Progenitor cell of endocrine pancreas (in vitro differentiated cells): ENCODE data around the gene ANKS1B. TPM values are rescaled to one million over a fixed set of nuclear protein-coding genes. Genes with fewer than 3 reads are reported as not detected.

Experiments
- DNase-seq: peaks from one replicate; pipeline ENCODE4 v3.0.0; 2021; ENCODE audit warnings: low spot score; ENCODE audit not compliant: unreplicated experiment
- H3K27ac Mint-ChIP-seq: 2 replicates; pipeline ENCODE4 v1.8.0; 2021; ENCODE audit warnings: mild to moderate bottlenecking, moderate library complexity, mixed read lengths
- H3K27me3 Mint-ChIP-seq: 2 replicates; pipeline ENCODE4 v1.8.0; 2021; ENCODE audit warnings: mixed read lengths
- H3K36me3 Mint-ChIP-seq: 2 replicates; pipeline ENCODE4 v1.8.0; 2022; ENCODE audit warnings: mixed read lengths; ENCODE audit not compliant: insufficient read depth
- H3K4me1 Mint-ChIP-seq: 2 replicates; pipeline ENCODE4 v1.8.0; 2021; ENCODE audit warnings: low read depth, mixed read lengths
- H3K4me3 Mint-ChIP-seq: 2 replicates; pipeline ENCODE4 v1.8.0; 2021; ENCODE audit warnings: low read depth, mild to moderate bottlenecking, moderate library complexity, mixed read lengths
- H3K9me3 Mint-ChIP-seq: 2 replicates; pipeline ENCODE4 v1.8.0; 2021; ENCODE audit warnings: low read depth, mixed read lengths
- CTCF ChIP-seq: fragments of 200-600 bp; sonication (generic); IDR thresholded peaks from one replicate; pipeline ENCODE4 v1.5.0; 2021; ENCODE audit warnings: antibody characterized with exemption, mild to moderate bottlenecking; ENCODE audit not compliant: unreplicated experiment
- total RNA-seq: library from RNA; stranded (reverse); gene quantifications from 2 replicates; pipeline ENCODE4 v1.2.1, GENCODE V29; 2021

The ANKS1B gene
- total RNA-seq, 1 donor from 2014 or later, result 10.1 TPM

- H3K36me3 Mint-ChIP-seq, result no peaks in the 10 kb centered on the region
- no peak for DNase-seq
- no peaks in the 10 kb centered on the region for H3K4me1 Mint-ChIP-seq
- H3K27ac Mint-ChIP-seq, result no peak overlapping the region
- TF ChIP-seq CTCF, result no peak
- no peaks in the 10 kb centered on the region for H3K27me3 Mint-ChIP-seq
- H3K9me3 Mint-ChIP-seq, result no peaks in the 10 kb centered on the region
- no peak overlapping the region for H3K4me3 Mint-ChIP-seq
Observed at GRCh38 chr12:99122959-99123358, 861.8 kb downstream of the ANKS1B start.

- H3K9me3 Mint-ChIP-seq, result no peaks in the 10 kb centered on the region
- DNase-seq, result no peak
- H3K36me3 Mint-ChIP-seq, result no peaks in the 10 kb centered on the region
- H3K4me3 Mint-ChIP-seq, result no peak overlapping the region
- H3K27me3 Mint-ChIP-seq, result no peaks in the 10 kb centered on the region
- no peaks in the 10 kb centered on the region for H3K4me1 Mint-ChIP-seq
- no peak overlapping the region for H3K27ac Mint-ChIP-seq
- TF ChIP-seq CTCF, result no peak
Observed at GRCh38 chr12:99122496-99122895, 862.2 kb downstream of the ANKS1B start.

GRCh38 chr12:99121546-99121945 lies 863.2 kb downstream of the ANKS1B start:
- H3K9me3 Mint-ChIP-seq, result peaks cover 4% of the 10 kb centered on the region
- no peak for DNase-seq
- H3K4me3 Mint-ChIP-seq, result no peak overlapping the region
- H3K4me1 Mint-ChIP-seq, result no peaks in the 10 kb centered on the region
- H3K36me3 Mint-ChIP-seq, result no peaks in the 10 kb centered on the region
- no peak overlapping the region for H3K27ac Mint-ChIP-seq
- H3K27me3 Mint-ChIP-seq, result no peaks in the 10 kb centered on the region
- TF ChIP-seq CTCF, result no peak

GRCh38 chr12:99119943-99120342 lies 864.8 kb downstream of the ANKS1B start:
- Mint-ChIP-seq H3K9me3 (peaks cover 6% of the 10 kb centered on the region), H3K4me3 (no peak overlapping the region), H3K27ac (no peak overlapping the region), H3K36me3 (no peaks in the 10 kb centered on the region), H3K27me3 (no peaks in the 10 kb centered on the region), H3K4me1 (no peaks in the 10 kb centered on the region)
- TF ChIP-seq CTCF, result no peak
- no peak for DNase-seq

- H3K4me1 Mint-ChIP-seq, result no peaks in the 10 kb centered on the region
- H3K9me3 Mint-ChIP-seq, result peaks cover 6% of the 10 kb centered on the region
- H3K27me3 Mint-ChIP-seq, result no peaks in the 10 kb centered on the region
- no peaks in the 10 kb centered on the region for H3K36me3 Mint-ChIP-seq
- H3K27ac Mint-ChIP-seq, result no peak overlapping the region
- no peak overlapping the region for H3K4me3 Mint-ChIP-seq
- no peak for TF ChIP-seq CTCF
- DNase-seq, result no peak
Observed at GRCh38 chr12:99119449-99119848, 865.3 kb downstream of the ANKS1B start.
